GM19463 (cell line): ENCODE results near the gene NUFIP1.
"Not testable (repeated sequence)": the region's sequence is repeated elsewhere in the genome, so short reads cannot be mapped to it uniquely, and the experiment has no call there.

Experiments used
- ATAC-seq: cut with Tn5 transposase; IDR thresholded peaks from one replicate; pipeline ENCODE4 v1.9.1; 2021; ENCODE audit warnings: mild to moderate bottlenecking, moderate library complexity; ENCODE audit not compliant: unreplicated experiment

NUFIP1 gene

GRCh38 chr13:44920013-44920412, 69.3 kb downstream of the NUFIP1 start:
- ATAC-seq, result no peak

- ATAC-seq, result no peak
Measured at GRCh38 chr13:44919104-44919804, 70.0 kb downstream of the NUFIP1 start.

DNA sequence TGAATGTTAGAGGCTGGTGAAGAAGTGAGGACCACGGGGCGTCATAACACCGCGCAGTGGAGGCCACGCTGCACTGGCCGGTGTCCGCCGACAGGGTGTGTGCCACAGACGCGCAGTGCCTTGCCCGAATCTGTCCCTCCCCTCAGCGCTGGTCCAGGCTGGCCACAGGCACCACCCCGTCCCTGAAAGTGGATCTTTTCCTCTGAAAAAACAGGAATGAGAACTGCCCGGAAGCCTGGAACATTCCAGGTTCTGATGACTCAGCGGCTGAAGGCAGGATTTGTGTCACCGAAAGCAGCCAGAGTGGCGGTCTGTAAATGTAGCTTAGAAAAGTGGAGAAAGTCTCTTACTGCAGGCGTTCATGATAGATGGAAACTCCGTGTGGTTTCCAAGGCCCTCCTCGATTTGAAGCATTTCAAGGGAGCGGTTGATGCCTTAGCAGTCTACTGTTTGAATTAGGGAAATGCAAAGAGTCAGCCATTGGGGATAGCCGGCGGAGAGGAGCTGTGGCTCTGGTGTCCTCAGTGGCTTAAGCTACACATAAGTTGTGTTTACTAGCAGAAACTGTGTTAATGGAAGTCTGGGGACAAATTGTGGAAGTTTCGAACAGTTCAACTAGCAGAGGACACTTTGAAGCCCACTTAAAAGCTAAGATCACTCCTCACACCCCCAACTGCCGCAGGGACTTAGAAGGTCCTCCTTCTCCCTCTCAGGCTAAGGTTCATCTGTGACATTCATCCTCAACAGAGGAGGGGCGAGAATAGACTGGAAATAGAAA, 70.8 kb downstream of the NUFIP1 start:
- ATAC-seq, result peak; percentile 86

DNA sequence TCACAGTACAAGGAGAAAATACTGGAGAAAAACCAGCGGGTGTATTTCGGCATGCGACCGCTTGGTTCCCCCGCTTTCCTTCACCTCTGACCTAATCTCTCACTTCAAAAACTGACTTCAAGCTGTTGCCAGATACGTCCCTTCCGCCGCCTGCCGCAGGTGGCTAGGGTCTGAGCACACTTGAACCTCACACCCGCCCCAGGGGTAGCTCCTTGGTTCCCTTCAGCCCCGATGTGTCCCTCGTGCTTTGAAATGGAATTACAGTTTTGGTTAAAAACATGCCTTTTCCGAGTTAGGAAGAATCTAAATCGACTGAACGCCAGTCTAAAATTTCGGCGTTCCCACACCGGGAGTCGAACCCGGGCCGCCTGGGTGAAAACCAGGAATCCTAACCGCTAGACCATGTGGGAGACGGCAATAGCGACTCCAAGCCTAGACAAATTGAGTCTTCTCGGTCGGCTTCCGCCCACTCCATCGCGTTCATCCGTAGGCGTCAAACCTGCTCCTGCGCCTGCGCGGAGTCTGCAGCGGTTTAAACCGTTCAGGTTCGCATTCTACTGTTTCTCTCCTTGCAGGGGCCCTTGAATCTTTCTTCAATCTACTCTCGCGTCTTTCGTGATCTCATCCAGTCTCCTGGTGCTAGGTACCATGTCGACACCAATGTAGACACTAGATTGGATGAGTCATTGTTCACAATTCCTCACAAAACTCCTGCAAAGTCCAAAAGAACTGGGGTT, 71.5 kb downstream of the NUFIP1 start:
- ATAC-seq, result peak; percentile 74

DNA sequence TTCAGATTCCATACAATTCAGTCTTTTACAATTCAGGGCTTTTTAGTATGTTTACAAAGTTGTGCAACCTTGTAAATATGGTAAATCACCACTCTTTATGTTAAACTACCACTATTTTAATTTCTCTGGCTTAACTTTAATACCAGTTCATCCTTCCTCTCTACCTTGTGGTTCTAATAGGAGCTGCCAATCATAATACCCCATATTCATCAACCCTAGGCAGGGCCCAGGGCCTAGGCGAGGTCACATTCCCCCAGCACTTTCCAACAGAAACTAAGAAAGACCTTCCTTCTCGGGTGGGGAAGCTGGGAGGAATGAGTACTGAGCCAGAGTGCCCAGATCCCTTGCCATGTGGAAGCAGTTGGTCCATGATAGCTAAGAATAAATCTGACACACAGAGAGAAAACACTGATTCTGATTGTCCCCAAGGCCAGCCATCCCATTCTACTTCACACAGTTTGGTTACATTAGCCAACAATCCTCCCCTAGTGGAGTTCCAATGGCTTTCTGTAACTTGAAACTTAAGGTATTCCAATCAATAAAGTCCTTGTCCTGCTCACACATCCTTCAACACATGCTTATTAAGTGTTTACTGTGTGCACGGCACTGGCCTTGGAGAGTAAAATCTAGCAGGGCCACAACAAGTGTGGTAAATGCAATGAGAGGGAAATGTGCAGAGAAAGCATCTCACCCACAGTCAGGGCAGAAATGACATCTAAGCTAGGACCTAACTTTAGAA, 76.8 kb downstream of the NUFIP1 start:
- ATAC-seq, result no peak

DNA sequence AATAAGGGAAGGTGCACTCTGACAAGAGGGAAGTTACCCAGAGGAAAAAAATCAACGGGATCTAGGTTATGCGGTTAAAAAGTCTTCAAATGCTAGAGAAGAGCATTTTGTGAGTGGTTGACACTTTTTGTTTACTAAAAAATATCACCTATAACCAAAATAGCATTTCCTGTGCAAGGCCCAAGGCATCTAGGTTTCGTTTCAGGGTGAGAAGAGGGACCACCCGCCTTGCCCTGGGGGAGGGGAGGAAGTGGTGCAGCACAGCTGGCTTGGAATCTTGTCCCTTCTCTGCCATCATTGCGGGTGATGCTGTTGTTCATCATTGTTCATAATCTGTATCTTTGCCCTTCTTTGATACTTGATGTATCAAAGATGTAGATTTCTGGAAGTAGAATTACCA, 80.6 kb downstream of the NUFIP1 start:
- no peak for ATAC-seq

GRCh38 chr13:44908266-44908665, 81.0 kb downstream of the NUFIP1 start:
- no peak for ATAC-seq

DNA sequence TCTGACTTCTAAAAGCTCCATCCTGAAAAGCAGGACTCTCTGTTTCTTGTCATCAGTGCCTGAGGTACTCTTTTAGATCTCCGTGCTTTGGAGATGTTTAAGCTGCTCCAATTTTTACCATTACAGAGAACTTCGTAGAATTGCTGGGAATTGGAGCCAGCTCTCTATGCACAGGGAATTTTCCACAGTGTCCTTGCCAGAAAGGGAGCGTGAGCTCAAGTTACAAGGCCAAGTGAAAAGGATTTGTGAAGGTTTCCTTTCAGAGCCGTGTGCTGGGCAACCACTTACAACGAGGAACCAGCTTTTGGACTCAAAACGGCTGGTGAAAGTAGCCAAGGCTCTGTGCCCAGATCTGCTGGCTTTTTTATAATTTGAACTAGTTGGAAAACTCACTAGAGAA, 82.6 kb downstream of the NUFIP1 start:
- no peak for ATAC-seq

- no peak for ATAC-seq
Measured at GRCh38 chr13:44906230-44906629, 83.0 kb downstream of the NUFIP1 start.

DNA sequence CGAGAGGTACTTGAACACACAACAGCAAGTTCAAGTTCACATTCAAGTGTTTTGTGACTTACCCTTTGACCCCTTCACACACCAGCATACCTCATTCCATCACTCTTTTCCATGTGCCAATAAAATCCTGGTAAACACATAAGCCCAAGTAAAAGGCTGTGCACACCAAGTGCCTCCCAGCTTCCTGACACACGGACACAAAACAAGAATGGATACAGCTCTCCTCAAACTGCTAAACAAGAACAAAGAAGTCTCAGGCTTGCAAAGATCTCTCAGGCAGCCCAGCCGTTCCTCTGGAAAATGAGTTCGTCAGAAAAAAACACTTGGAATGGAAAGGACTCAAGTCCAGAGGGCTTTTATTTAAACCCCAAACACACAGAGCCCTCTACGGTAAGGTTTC, 83.7 kb downstream of the NUFIP1 start:
- ATAC-seq, result no peak

DNA sequence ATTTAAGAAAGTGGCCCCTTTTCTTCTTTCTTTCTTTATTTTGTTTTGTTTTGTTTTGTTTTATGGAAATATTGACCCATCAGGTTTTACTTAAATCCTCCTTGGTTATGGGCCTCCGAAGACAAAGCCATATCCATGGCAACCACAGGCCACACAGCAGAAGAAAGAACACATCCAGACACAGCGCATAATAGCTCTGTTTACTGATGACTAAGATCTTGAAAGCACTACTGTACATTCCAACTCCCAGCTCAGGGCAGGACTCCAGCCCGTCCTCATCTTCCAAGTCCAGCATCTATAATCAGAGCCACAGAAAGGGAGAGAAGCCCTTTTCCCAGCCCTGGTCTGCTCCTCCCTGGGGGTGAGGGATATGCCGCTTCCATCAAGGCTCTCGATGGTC, 84.3 kb downstream of the NUFIP1 start:
- ATAC-seq, result no peak

- ATAC-seq, result no peak
Measured at GRCh38 chr13:44903574-44903985, 85.7 kb downstream of the NUFIP1 start.

DNA sequence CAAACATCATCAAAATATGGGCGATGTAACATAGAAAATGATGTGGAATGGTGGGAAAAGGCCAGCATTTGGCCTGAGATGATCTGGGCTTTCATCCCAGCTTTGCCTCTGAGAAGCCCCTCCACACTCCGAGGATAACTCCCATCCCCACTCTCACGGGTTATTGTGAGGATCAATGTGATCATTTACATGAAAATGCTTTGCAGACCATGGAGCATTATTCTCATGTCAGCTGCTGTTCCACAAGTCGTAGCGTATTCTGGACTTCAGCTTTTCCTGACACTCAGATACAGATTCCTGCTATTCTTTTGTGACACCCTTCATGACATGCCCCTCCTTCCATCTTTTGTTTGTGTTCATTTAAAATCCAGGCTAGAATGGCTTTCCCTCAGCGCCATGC, 86.5 kb downstream of the NUFIP1 start:
- ATAC-seq, result no peak

- ATAC-seq, result no peak
Measured at GRCh38 chr13:44899967-44900366, 89.3 kb downstream of the NUFIP1 start.

GRCh38 chr13:44898308-44898707, 91.0 kb downstream of the NUFIP1 start:
- not testable (repeated sequence) for ATAC-seq

DNA sequence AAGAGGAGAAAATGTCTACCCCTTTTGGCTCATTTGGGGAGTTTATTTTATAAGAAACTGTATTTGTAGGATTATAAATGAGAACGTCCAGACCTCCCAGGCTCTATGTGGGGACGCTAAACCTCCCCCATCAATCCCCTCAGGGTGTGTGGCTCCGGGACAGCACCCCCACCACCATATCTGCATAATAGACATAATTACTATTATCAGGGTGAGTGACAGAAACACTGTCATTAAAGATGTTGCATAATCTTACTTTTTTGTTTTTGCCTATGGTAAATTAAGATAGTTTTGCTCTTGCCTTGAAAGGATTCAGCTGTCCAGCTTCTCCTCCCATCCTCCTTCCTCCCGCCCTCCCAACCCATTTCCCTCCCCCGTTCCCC, 93.3 kb downstream of the NUFIP1 start:
- ATAC-seq, result no peak

- no peak for ATAC-seq
Measured at GRCh38 chr13:44895264-44895952, 93.9 kb downstream of the NUFIP1 start.

DNA sequence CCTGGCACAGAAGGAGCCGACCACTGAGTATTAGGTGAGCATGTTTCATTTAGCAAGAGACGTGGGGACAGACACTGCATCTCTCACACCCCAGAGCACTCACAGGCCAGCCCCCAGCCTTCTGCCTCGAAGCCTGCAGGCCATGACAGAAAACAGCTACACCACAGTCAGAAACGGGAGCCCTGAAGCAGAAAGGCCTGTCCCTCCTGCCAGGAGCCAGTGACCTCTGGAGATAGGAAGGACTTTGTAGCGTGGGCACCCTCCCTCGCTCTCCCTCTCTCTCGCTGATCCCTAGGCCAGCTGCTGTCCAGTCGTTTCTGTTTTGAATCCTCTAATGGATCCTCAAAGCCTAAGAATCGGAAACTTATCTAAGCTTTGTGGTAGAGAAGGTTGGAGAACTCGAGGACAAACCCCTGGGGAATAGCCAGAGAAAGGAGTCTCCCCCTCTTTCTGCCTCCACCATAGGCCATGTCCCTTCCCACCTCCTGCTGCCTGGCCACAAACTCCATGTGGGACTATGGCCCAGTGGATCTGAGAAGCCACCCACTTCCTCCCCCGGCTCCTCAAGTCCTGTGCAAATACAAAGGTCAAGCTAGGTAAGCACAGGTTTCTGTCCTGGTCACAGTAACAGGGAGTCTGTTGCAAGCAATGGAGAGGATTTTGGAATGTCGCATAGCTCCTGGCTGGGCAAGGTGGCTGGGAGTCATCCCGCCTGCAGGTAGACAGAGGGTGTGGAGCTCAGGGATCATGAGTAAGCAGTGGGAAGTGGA, 95.1 kb downstream of the NUFIP1 start:
- ATAC-seq, result no peak
